BE2C (cell line): ENCODE measurements around the gene HOMER2.
A peak's percentile ranks its signal among the peaks of the same experiment; 100 is the strongest.

Source experiments
- DNase-seq: peaks from one replicate; pipeline ENCODE4 v3.0.0-alpha.2; 2020
- H3K27me3 ChIP-seq: fragments of 250-450 bp; sonication (Bioruptor Pico); 2 replicates; pipeline ENCODE4 v1.5.1; 2020; ENCODE audit warnings: mild to moderate bottlenecking
- H3K36me3 ChIP-seq: fragments of 250-450 bp; sonication (Bioruptor Pico); 2 replicates; pipeline ENCODE4 v1.5.1; 2020; ENCODE audit warnings: mild to moderate bottlenecking
- H3K4me1 ChIP-seq: fragments of 250-450 bp; sonication (Bioruptor Pico); 2 replicates; pipeline ENCODE4 v1.5.1; 2020
- H3K4me3 ChIP-seq: 2 replicates; pipeline ENCODE4 v1.5.1; 2011; ENCODE audit warnings: low read depth, low read length
- H3K9me3 ChIP-seq: fragments of 250-450 bp; sonication (Bioruptor Pico); 2 replicates; pipeline ENCODE4 v1.5.1; 2020
- CTCF ChIP-seq: IDR thresholded peaks from 2 replicates; pipeline ENCODE4 v1.5.1; 2012; ENCODE audit warnings: mild to moderate bottlenecking, low read depth, low read length

The HOMER2 gene

GRCh38 chr15:82807920-82808633 lies 144.4 kb downstream of the HOMER2 start:
- no peaks in the 10 kb centered on the region for H3K4me1 ChIP-seq
- no peaks in the 10 kb centered on the region for H3K9me3 ChIP-seq
- no peaks in the 10 kb centered on the region for H3K27me3 ChIP-seq
- DNase-seq = no peak
- no peak overlapping the region for H3K4me3 ChIP-seq
- H3K36me3 ChIP-seq = no peaks in the 10 kb centered on the region
- TF ChIP-seq CTCF = no peak

- TF ChIP-seq CTCF = no peak
- Histone ChIP-seq H3K36me3 (no peaks in the 10 kb centered on the region), H3K4me1 (no peaks in the 10 kb centered on the region), H3K9me3 (no peaks in the 10 kb centered on the region), H3K27me3 (peaks cover 8% of the 10 kb centered on the region; the same call in 1 of the 2 replicates), H3K4me3 (no peak within 1 kb of the TSS)
- DNase-seq = no peak
Measured at GRCh38 chr15:82805994-82806406, 146.5 kb downstream of the HOMER2 start, which contains the start of gene FSD2. Gene FSD2 (minus strand): TSS chr15:82806069. CDS start chr15:82787390, 18,679 bp downstream.

- H3K27me3 ChIP-seq = peaks cover 11% of the 10 kb centered on the region; the same call in 1 of the 2 replicates
- no peak for TF ChIP-seq CTCF
- H3K4me1 ChIP-seq = no peaks in the 10 kb centered on the region
- H3K9me3 ChIP-seq = no peaks in the 10 kb centered on the region
- no peaks in the 10 kb centered on the region for H3K36me3 ChIP-seq
- no peak overlapping the region for H3K4me3 ChIP-seq
- DNase-seq = no peak
Measured at GRCh38 chr15:82804575-82804949, 148.0 kb downstream of the HOMER2 start.

- H3K27me3 ChIP-seq = peaks cover 16% of the 10 kb centered on the region; the same call in 1 of the 2 replicates
- H3K4me1 ChIP-seq = no peaks in the 10 kb centered on the region
Measured at GRCh38 chr15:82803793-82804574, 148.5 kb downstream of the HOMER2 start.

GRCh38 chr15:82802497-82802896 lies 150.0 kb downstream of the HOMER2 start:
- DNase-seq = no peak
- Histone ChIP-seq H3K27me3 (peaks cover 16% of the 10 kb centered on the region; the same call in 1 of the 2 replicates), H3K4me3 (no peak overlapping the region), H3K9me3 (no peaks in the 10 kb centered on the region), H3K4me1 (no peaks in the 10 kb centered on the region), H3K36me3 (no peaks in the 10 kb centered on the region)
- TF ChIP-seq CTCF = no peak

More at GRCh38 chr15:82803793-82804574, 148.5 kb downstream of the HOMER2 start:
- H3K36me3 ChIP-seq = no peaks in the 10 kb centered on the region
- peak; percentile 21 for DNase-seq
- H3K9me3 ChIP-seq = no peaks in the 10 kb centered on the region
- no peak for TF ChIP-seq CTCF
- no peak overlapping the region for H3K4me3 ChIP-seq
